Measurements from ENCODE around the gene FOXN1.

Gene FOXN1

DNA sequence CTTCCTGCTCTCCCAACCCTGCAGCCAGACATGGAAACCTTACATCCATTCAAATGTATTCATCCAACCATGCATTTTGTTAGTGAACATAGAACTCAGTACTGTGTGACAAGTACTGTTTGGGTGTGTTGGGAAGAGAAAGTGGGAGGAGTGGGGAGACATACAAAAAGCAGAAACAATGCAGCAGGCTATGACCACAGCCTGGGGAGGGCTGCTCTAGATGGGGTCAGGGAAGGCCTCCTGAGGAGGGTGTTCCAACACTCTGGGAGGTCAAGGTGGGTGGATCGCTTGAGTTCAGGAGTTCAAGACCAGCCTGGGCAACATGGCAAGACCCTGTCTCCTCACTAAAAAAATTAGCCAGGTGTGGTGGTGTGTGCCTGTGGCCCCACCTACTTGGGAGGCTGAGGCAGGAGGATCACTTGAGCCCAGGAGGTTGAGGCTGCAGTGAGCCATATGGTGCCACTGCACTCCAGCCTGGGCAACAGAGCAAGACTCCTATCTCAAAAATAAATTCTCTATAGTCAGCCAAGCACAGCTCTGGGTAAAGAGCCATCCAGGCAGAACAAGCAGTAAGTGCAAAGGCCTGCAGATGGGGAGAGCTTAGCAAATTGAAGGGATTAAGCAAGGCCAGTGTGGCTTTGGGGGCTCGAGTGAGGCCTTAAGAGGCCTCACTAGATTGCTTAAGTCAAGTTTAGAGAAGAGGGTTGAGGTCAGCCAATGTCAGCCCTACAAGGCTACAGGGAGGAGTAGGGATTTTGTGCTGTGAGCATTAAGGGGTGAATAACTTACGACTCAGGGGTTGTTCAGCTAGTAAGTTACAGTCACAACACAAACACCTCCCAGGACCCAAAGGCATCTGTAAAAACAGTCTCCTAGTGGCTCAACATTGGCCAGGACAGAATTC lies 27.2 kb upstream of the FOXN1 start:
- DNase-seq: no peak

GRCh38 chr17:28480278-28480677 lies 25.9 kb upstream of the FOXN1 start:
- no peak for DNase-seq

GRCh38 chr17:28480799-28481571 lies 25.2 kb upstream of the FOXN1 start:
- DNase-seq: no peak

DNA sequence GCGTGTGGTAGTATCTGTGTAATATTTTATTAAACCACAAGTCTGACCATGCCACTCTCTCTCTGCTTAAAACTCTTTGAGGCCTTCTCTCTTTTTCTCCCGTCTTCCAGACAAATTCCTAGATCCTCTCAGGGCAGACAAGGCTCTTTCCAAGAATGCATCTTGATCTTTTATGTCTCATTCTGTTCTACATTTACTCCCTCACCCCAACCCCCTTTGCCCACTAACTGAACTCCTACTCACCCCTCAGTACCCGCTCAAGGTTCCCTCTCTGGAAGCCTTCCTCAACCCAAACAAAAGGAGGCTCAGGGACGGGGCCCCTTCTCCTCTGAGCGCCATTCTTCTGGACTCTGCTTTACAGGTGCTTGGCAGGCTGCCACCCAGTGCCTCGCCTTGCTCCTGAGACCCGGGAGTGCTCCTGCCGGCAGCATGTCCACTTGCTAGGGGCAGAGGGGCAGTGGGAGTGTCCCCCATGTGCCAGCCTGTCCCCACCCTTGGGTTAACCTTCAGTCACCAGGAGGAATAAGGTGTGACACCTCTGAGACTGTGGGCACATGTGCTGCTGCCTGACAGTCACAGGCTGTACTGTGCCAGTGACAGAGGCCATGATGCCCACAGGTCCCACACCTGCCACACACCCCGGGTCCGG lies 23.5 kb upstream of the FOXN1 start:
- DNase-seq: no peak

- no peak for DNase-seq
These were observed 21.9 kb upstream of the FOXN1 start for GRCh38 chr17:28484296-28484695.

DNA sequence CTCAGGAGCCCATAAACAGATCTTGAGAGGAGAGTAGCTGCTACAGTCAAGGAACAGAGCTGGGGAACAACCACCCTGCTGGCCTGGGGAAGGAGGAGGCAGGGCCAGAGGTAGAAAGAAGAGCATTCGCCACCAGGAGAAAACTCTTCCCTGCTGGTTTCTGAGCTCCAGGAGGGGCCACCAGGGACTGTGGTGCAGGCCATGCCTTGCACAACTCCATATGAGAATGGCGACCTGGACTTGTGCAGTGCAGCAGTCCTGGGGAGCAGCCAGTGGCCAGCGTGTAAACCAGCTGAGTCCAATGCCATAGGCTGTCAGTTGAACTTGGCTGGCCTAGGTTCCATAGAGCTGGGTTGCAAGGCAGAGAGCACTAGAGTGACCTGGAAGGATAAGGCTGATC lies 21.1 kb upstream of the FOXN1 start:
- no peak for DNase-seq

DNA sequence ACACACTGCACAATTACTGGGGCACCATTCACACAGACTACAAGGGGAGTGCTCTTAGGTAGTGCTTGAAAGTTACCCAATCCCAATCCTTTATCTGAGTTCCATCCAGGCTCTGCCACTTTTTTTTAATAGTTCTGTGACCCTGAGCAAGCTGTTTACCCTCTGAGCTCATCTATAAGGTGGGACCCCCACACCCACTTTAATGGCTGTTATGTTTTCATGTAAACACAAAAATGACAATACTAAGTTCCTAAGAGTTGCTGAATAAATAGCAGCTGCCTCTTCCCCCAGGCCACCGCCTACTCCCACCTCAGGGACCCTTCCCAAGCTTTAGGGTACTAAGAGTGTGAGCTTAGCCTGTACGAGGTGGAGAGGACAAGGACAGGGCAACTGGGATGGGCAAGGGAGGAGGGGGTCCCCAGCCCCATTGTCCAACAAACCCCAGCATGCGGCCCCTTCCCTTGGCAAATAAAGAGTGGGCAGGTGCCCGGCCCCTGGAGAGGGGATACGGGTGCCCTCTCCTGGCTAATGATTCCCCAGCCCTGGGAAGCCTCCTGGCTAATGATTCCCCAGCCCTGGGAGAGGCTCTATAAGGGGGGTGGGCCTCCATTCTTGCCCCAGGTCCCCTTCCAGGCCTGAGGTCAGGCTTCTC lies 18.1 kb upstream of the FOXN1 start:
- DNase-seq: no peak

GRCh38 chr17:28488533-28489276 lies 17.4 kb upstream of the FOXN1 start:
- no peak for DNase-seq

DNA sequence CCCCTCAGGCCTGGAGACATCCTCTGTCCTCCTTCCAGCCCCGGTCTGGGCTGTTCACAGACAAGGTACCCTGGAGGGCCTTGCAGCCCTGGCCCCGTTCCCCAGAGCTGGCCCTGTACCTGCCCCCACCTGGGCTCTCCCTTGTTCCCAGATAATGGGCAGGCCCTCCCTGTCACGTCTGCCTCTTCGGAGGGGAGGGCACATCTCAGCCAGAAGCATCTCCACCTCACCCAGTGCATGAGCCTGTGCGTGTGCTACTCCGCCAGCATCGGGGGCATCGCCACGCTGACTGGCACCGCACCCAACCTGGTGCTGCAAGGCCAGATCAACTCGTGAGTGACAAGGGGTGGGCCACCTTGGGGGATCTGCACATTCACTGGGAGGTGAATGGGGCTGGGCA lies 14.9 kb upstream of the FOXN1 start:
- DNase-seq: no peak

DNA sequence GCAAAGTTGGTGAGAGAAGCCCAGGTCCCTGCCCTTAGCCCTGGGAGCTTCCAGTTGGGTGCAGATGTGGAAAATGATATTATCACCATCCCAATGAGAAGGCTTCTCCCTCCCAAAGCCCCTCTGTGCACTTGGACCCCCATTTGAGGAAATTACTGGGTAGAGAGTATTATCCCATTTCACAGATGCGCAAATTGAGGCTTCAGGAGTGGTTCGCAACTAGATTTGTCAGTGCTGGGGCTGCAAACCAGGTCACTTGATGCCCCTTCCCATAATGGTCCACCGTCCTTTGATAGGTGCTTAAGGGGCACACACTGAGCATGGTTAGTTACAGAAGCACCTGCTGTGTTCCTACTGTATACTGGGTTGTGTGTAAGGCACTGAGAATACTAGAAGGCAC lies 14.3 kb upstream of the FOXN1 start:
- no peak for DNase-seq

- DNase-seq: no peak
These were observed 13.5 kb upstream of the FOXN1 start for GRCh38 chr17:28492352-28493310.

- DNase-seq: no peak
These were observed 12.7 kb upstream of the FOXN1 start for GRCh38 chr17:28493460-28493859.

DNA sequence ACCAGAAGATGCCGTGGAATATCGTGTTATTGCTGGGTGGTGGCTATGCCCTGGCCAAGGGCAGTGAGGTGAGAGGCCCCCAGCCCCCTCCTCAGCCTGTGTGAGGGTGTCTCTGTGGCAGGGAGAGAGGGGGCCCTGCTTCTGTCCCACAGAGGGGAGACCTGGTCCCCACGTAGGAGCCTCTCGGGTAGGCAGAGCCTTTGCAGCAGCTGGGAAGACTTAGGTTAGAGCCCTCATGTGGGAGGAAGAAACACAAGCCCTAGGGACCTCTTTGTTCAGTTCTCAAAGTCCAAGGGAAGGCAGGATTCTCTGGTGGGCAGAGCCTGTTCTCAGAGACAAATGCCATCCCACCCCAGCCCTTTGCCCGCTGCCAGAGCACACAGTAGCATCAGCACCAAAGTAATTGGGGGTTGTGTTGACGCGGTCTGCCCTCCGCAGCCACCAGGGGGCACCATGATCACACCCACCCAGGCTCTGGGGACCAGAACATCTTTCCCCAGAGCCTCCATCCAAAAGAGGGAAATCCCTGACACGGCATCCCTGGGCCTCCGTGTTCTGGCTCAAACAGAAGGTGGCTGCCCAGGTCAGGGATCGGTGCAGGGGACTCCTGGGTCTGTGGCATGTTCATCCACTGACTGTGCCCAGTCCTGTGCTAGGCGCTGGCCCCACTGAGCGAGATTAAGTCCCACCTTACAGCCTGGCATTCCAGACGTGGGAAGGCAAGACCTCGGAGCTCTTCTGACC lies 11.5 kb upstream of the FOXN1 start:
- peak; percentile 53 for DNase-seq

GRCh38 chr17:28495635-28496034 lies 10.5 kb upstream of the FOXN1 start:
- DNase-seq: no peak

DNA sequence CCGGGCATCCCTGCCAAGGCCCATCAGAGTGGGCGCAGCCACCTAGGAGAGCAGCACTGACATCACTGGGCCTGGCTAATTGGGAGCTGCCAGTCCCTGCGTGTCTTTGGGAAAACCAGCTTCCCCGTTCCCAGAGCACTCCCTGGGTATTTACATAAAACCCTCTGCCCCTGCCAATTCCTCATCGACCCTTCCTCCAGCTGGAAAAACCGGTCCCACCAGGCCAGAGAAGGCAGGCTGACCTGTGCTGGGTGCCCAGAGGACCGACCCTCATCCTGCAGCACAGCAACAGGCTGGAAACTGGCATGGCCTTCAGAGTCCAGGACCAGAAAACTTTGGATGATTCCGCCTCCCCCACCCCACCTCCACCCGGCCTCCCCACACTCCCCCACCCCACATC lies 8.2 kb upstream of the FOXN1 start:
- DNase-seq: no peak

- DNase-seq: no peak
These were observed 7.3 kb upstream of the FOXN1 start for GRCh38 chr17:28498652-28499363.

DNA sequence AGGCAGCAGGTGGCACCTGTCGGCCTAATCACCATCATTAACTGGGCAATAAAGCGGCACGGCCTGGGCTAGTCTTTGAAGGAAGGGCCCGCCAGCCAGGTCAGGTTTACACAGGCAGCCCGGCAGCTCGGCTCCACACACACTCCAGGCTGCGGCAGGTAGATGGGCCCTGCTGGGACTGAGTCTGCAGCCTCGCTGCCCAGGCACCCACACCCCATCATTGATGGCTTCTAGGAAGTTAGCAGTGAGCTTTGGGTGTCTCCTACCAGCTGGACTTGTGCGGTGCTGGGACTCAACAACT lies 6.8 kb upstream of the FOXN1 start:
- DNase-seq: no peak

DNA sequence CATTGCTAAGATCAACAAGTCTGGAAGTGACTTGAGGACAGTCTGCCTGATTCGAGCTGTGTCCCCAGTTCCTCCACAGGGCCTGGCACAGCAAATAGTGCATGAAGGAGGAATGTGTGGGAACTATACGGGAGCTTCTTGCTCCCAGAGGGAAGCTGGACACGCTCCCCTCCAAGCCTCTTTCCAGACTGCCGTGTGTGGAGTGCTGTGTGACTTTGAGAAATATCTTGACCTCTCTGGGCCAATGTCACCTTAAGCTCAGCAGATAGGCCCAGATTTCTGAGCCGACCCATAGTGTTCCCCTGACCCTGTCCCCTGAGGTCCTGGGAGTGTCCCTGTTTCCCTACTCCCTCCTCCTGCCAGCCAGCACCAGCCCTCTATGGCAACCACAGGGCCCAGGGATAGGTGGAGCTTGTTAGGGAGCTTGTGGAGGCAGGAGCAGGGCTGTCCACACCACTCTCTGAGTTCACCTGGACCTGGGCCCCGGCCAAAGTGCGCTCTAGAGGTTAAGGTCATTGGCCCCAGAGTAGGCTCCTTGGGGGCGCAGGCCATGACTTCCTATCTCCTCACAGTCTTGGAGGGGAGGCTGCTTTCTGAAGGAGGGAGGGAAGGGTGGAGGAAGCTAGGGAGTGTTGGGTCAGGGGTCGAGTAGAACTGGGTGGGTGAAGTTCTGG lies 6.3 kb upstream of the FOXN1 start:
- no peak for DNase-seq
